ENCODE results near the gene AK5. TPM values are rescaled to one million over a fixed set of nuclear protein-coding genes. Genes with fewer than 3 reads are reported as not detected.
"Not testable (repeated sequence)": the region's sequence is repeated elsewhere in the genome, so short reads cannot be mapped to it uniquely, and the experiment has no call there.

AK5 gene
- polyA plus RNA-seq, 3 donors: 3.7 to 4.0 (median 4.0) TPM

GRCh38 chr1:77282187-77282865 lies 507 bp downstream of the AK5 start:
- DNase-seq (ENCODE audit: extremely low read depth in 1 of 11, low read depth in 9 of 11, low spot score in 4 of 11): no peak

GRCh38 chr1:77282866-77283539 lies 1.2 kb downstream of the AK5 start:
- no peak for DNase-seq (ENCODE audit: extremely low read depth in 1 of 11, low read depth in 9 of 11, low spot score in 4 of 11)

GRCh38 chr1:77283701-77284425 lies 2.0 kb downstream of the AK5 start:
- DNase-seq (ENCODE audit: extremely low read depth in 1 of 11, low read depth in 9 of 11, low spot score in 4 of 11): no peak

GRCh38 chr1:77287535-77287934 lies 5.7 kb downstream of the AK5 start:
- DNase-seq (ENCODE audit: extremely low read depth in 1 of 11, low read depth in 9 of 11, low spot score in 4 of 11): no peak

GRCh38 chr1:77288275-77288674 lies 6.5 kb downstream of the AK5 start:
- no peak for DNase-seq (ENCODE audit: extremely low read depth in 1 of 11, low read depth in 9 of 11, low spot score in 4 of 11)

GRCh38 chr1:77290576-77290975 lies 8.8 kb downstream of the AK5 start:
- DNase-seq (ENCODE audit: extremely low read depth in 1 of 11, low read depth in 9 of 11, low spot score in 4 of 11): no peak

- no peak for DNase-seq (ENCODE audit: extremely low read depth in 1 of 11, low read depth in 9 of 11, low spot score in 4 of 11)
These were observed 10.7 kb downstream of the AK5 start for GRCh38 chr1:77292551-77292950.

GRCh38 chr1:77300566-77300965 lies 18.7 kb downstream of the AK5 start:
- DNase-seq (ENCODE audit: extremely low read depth in 1 of 11, low read depth in 9 of 11, low spot score in 4 of 11): no peak

- no peak for DNase-seq (ENCODE audit: extremely low read depth in 1 of 11, low read depth in 9 of 11, low spot score in 4 of 11)
These were observed 21.6 kb downstream of the AK5 start for GRCh38 chr1:77303387-77303786.

GRCh38 chr1:77308889-77309621 lies 27.2 kb downstream of the AK5 start:
- DNase-seq (ENCODE audit: extremely low read depth in 1 of 11, low read depth in 9 of 11, low spot score in 4 of 11): no peak

- no peak for DNase-seq (ENCODE audit: extremely low read depth in 1 of 11, low read depth in 9 of 11, low spot score in 4 of 11)
These were observed 29.1 kb downstream of the AK5 start for GRCh38 chr1:77310924-77311323.

- not testable (repeated sequence) for DNase-seq (ENCODE audit: extremely low read depth in 1 of 11, low read depth in 9 of 11, low spot score in 4 of 11)
These were observed 30.5 kb downstream of the AK5 start for GRCh38 chr1:77312364-77312763.

GRCh38 chr1:77313491-77313890 lies 31.7 kb downstream of the AK5 start:
- DNase-seq (ENCODE audit: extremely low read depth in 1 of 11, low read depth in 9 of 11, low spot score in 4 of 11): no peak

- DNase-seq (ENCODE audit: extremely low read depth in 1 of 11, low read depth in 9 of 11, low spot score in 4 of 11): no peak
These were observed 34.2 kb downstream of the AK5 start for GRCh38 chr1:77316006-77316405.

GRCh38 chr1:77316966-77317365 lies 35.1 kb downstream of the AK5 start:
- DNase-seq (ENCODE audit: extremely low read depth in 1 of 11, low read depth in 9 of 11, low spot score in 4 of 11): no peak

GRCh38 chr1:77319036-77319705 lies 37.4 kb downstream of the AK5 start:
- no peak for DNase-seq (ENCODE audit: extremely low read depth in 1 of 11, low read depth in 9 of 11, low spot score in 4 of 11)

- DNase-seq (ENCODE audit: extremely low read depth in 1 of 11, low read depth in 9 of 11, low spot score in 4 of 11): no peak
These were observed 40.5 kb downstream of the AK5 start for GRCh38 chr1:77322061-77322900.

- no peak for DNase-seq (ENCODE audit: extremely low read depth in 1 of 11, low read depth in 9 of 11, low spot score in 4 of 11)
These were observed 51.7 kb downstream of the AK5 start for GRCh38 chr1:77333501-77333900.

Data from renal cortex interstitium (tissue), 11 donors.